Measurements from ENCODE around the gene RADIL. TPM values are rescaled to one million over a fixed set of nuclear protein-coding genes. Genes with fewer than 3 reads are reported as not detected.

The RADIL gene
- total and polyA plus RNA-seq, 9 of the 15 experiments (the other 6 are each of a cell fraction or from before 2014, with no cell fraction given) = 0.06 to 8.1 (median 1.9) TPM; not detected in 1

DNA sequence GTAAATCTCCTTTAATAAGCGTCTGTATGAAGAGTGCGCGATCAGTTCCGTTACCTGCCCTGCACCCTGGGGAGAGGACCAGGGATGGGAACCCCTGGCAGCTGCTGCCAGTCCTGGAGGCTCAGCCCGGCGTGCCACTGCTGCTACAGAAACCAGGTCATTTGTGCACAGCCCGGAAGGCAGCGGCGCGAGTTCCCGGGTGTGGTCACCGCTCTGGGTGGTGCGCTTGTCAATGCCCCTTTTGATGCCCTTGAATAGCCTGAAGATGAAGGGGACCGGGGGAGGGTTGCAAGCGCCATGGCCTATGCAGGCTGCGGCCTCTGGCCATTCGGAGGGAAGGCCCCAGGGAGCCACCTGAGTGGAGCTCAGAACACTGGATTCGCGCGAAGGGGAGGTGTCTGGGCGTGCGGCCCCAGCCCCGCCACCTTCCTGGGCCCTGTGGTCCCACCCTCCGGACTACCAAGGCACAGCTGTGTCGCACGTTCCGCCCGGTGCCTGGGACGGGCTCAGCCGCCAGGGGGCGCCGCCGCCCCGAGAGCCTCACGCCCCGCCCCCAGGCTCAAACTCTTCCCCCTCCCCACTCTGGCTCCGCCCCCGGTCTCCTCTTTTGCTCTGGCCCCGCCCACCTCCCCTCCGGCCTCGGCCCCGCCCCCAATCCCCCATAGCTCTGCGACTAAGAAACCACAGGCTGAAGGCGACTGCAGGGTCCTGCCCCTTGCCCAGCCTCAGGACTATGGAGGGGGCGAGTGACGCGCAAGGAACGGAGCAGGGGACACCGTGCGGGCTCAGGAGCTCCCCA, 91.6 kb downstream of the RADIL start (continued):
- TF ChIP-seq, protein P1, sequence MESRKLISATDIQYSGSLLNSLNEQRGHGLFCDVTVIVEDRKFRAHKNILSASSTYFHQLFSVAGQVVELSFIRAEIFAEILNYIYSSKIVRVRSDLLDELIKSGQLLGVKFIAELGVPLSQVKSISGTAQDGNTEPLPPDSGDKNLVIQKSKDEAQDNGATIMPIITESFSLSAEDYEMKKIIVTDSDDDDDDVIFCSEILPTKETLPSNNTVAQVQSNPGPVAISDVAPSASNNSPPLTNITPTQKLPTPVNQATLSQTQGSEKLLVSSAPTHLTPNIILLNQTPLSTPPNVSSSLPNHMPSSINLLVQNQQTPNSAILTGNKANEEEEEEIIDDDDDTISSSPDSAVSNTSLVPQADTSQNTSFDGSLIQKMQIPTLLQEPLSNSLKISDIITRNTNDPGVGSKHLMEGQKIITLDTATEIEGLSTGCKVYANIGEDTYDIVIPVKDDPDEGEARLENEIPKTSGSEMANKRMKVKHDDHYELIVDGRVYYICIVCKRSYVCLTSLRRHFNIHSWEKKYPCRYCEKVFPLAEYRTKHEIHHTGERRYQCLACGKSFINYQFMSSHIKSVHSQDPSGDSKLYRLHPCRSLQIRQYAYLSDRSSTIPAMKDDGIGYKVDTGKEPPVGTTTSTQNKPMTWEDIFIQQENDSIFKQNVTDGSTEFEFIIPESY (CRISPR knock-in tag; IDR thresholded peaks at IDR 0.05) = peak; percentile 88
- peak; percentile 17; the same call in 1 of the 2 replicates for TF ChIP-seq RBFOX2 (IDR thresholded peaks at IDR 0.05; ENCODE audit: low read depth, low read length)
- peak; percentile 90 for TF ChIP-seq CTCFL (IDR thresholded peaks at IDR 0.05; ENCODE audit: borderline replicate concordance, insufficient read depth, low read depth, low read length, poor library complexity, severe bottlenecking)
- no peak for TF ChIP-seq ZNF830 (CRISPR knock-in tag; IDR thresholded peaks at IDR 0.05)
- peak in 1 of 2 experiments; percentile 70; a peak in 1 of 4 replicates for TF ChIP-seq MAZ (CRISPR knock-in tag; conservative IDR thresholded peaks at IDR 0.05 in 1 of 2, IDR thresholded peaks at IDR 0.05 in 1 of 2)
- TF ChIP-seq BHLHE40 (IDR thresholded peaks at IDR 0.05; ENCODE audit: low read length) = 0 out of 2 replicates have a peak, but pooled peaks have one; percentile 8
